ENCODE measurements around the gene MAP3K14. TPM values are rescaled to one million over a fixed set of nuclear protein-coding genes. Genes with fewer than 3 reads are reported as not detected.

MAP3K14 gene
- total and polyA plus RNA-seq, 10 of the 15 experiments (the other 5 are each of a cell fraction or from before 2014, with no cell fraction given) = 2.1 to 33.3 (median 19.7) TPM

DNA sequence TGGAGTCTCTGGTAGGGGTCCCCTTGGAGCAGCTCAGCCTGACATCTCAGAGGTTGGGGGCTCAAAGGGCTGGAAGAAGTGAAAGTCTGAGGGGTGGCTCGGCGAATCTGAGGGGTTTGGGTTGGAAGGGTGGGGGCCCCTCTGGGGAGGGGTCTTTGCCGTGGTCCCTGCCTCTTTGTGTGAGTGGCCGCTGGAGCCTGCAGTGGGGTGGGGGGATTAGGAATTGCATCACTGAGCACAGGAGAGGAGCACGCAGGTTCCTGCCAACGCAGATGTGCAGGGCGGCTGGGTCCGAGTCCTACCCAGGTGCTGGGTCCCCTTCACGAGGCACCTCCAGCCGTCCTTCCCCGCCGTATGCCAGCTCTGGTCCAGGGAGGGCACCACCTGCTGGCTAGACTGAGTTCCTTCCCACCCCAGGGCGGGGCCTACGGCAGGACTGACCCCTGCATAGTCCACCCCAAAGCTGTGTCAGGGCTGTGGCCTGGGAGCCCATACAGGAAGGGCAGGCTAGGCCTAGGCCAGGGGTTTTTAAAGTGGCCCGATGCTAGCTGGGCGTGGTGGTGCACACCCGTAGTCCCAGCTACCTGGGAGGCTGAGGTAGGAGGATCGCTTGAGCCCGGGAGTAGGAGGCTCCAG lies 85.2 kb downstream of the MAP3K14 start:
- no peak overlapping the region; the same call in 1 of the 2 replicates for H3K27ac ChIP-seq (ENCODE audit: control insufficient read depth, insufficient read depth)
- SMC1A ChIA-PET (ENCODE audit: uncharacterized antibody, unreplicated experiment) = interaction anchor here (1.1 to 11.4 kb wide), 4 partner anchors 8 to 35 kb away, joined by 3 to 201 read pairs (median 6); no protein-coding TSS in a partner anchor
- ATAC-seq (no peak), DNase-seq (ENCODE audit: low read depth, low spot score) (no peak), FAIRE-seq (no peak)
- BruUV-seq (replicated peaks) = no TSS peak
- H3K9me3 ChIP-seq (replicated peaks; ENCODE audit: control insufficient read depth, insufficient read depth, low read length) = no peaks in the 10 kb centered on the region
- RAD21 ChIA-PET (ENCODE audit: unreplicated experiment) = interaction anchor here (1.1 to 10.1 kb wide), 7 partner anchors 11 to 154 kb away, joined by 3 to 225 read pairs (median 3); partner anchors contain the start of genes ACBD4 and FMNL1
- in situ Hi-C loops (cut with MboI) = no loop called here
- H3K27me3 ChIP-seq (replicated peaks in 1 of 2; ENCODE audit: control insufficient read depth in 2 of 2, insufficient read depth in 2 of 2, low read length in 1 of 2) = no peaks in the 10 kb centered on the region
- H2AFZ ChIP-seq (ENCODE audit: control insufficient read depth, low read depth, low read length) = no peak overlapping the region
- H3K4me2 ChIP-seq (ENCODE audit: control insufficient read depth, insufficient read depth) = no peak overlapping the region
- H3K36me3 ChIP-seq (ENCODE audit: control insufficient read depth in 2 of 2, insufficient read depth in 2 of 2, low read length in 1 of 2) = peaks cover 16 to 23% of the 10 kb centered on the region in 2 experiments
- H3K4me3 ChIP-seq = no peak overlapping the region
- no peaks in the 10 kb centered on the region; the same call in 1 of the 2 replicates for H4K20me1 ChIP-seq (ENCODE audit: control insufficient read depth, insufficient read depth)
- 78% methylated on average over 19 of the region's 19 CpGs for WGBS (ENCODE audit: insufficient coverage, insufficient replicate concordance, low lambda C conversion rate, missing lambda C conversion rate)
- no peak overlapping the region for H3K9ac ChIP-seq (ENCODE audit: control insufficient read depth, insufficient read depth, low read length)
- TF ChIP-seq SMC3 (IDR thresholded peaks at IDR 0.05; ENCODE audit: borderline replicate concordance, low read length) = peak; percentile 31; the same call in 1 of the 2 replicates
- TF ChIP-seq CREM (IDR thresholded peaks at IDR 0.05; ENCODE audit: low read depth) = no peak
- TF ChIP-seq RCOR1 (conservative IDR thresholded peaks at IDR 0.05; ENCODE audit: low read depth, low read length) = no peak
- TF ChIP-seq ZNF217 (IDR thresholded peaks at IDR 0.05) = no peak
- peak; percentile 17 to 43 (median 31); a peak in 4 of 6 replicates for TF ChIP-seq CTCF (IDR thresholded peaks at IDR 0.05 in 2 of 3, conservative IDR thresholded peaks at IDR 0.05 in 1 of 3; ENCODE audit: control insufficient read depth in 2 of 3, extremely low read depth in 1 of 3, insufficient read depth in 1 of 3, low read depth in 3 of 3, low read length in 3 of 3)
- TF ChIP-seq, protein P1, sequence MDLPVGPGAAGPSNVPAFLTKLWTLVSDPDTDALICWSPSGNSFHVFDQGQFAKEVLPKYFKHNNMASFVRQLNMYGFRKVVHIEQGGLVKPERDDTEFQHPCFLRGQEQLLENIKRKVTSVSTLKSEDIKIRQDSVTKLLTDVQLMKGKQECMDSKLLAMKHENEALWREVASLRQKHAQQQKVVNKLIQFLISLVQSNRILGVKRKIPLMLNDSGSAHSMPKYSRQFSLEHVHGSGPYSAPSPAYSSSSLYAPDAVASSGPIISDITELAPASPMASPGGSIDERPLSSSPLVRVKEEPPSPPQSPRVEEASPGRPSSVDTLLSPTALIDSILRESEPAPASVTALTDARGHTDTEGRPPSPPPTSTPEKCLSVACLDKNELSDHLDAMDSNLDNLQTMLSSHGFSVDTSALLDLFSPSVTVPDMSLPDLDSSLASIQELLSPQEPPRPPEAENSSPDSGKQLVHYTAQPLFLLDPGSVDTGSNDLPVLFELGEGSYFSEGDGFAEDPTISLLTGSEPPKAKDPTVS (IDR thresholded peaks at IDR 0.05; ENCODE audit: low read depth, low read length) = no peak
- intact Hi-C loops (cut with micrococcal nuclease; ENCODE audit: unreplicated experiment) = no loop called here
- H3K79me2 ChIP-seq (ENCODE audit: control insufficient read depth, insufficient read depth, low read length) = peaks cover 46% of the 10 kb centered on the region
- H3K4me1 ChIP-seq (ENCODE audit: control insufficient read depth, insufficient read depth, low read length) = peaks cover 42% of the 10 kb centered on the region
- CTCF ChIA-PET = interaction anchor here (0.5 to 12.8 kb wide), 11 partner anchors 12 to 154 kb away, joined by 3 to 429 read pairs (median 4); partner anchors contain the start of genes ACBD4 and FMNL1
- POLR2A ChIA-PET = interaction anchor here (0.6 to 5.4 kb wide), 4 partner anchors 11 to 87 kb away, joined by 3 to 53 read pairs (median 3); partner anchors contain the start of gene FMNL1

All from GM12878 (cell line).